AG04450 (cell line): Measurements from ENCODE around the gene GUCD1. TPM values are rescaled to one million over a fixed set of nuclear protein-coding genes. Genes with fewer than 3 reads are reported as not detected.
"Not testable (repeated sequence)": the region's sequence is repeated elsewhere in the genome, so short reads cannot be mapped to it uniquely, and the experiment has no call there.

Experiments used
- CTCF ChIA-PET: fragments of 300-600, 350-600 bp; formaldehyde crosslinking; extraction: SDS; loops from one replicate; lab custom pipeline; 2022; ENCODE audit warnings: antibody characterized with exemption, inconsistent platforms; lab: Charles Lee
- POLR2A ChIA-PET: fragments of 350-600 bp; formaldehyde crosslinking; extraction: SDS; loops from one replicate; lab custom pipeline; 2021; ENCODE audit warnings: antibody characterized with exemption, inconsistent platforms; lab: Yijun Ruan, JAX
- DNase-seq: peaks from one replicate; pipeline ENCODE4 v3.0.0-alpha.2; 2011; ENCODE audit warnings: low read depth, low spot score
- H3K27ac ChIP-seq: one replicate; pipeline ENCODE4 v1.5.1; 2012; ENCODE audit warnings: low read depth, low read length, control low read depth
- H3K27me3 ChIP-seq: one replicate; pipeline ENCODE4 v1.6.0; 2012; ENCODE audit warnings: low read length; ENCODE audit not compliant: control insufficient read depth, insufficient read depth
- H3K4me3 ChIP-seq: 2 replicates; pipeline ENCODE4 v1.5.1; 2011; ENCODE audit warnings: mild to moderate bottlenecking, low read depth, low read length, control low read depth
- H3K9me3 ChIP-seq: 2 replicates; pipeline ENCODE4 v1.5.1; 2012; ENCODE audit warnings: low read length; ENCODE audit not compliant: control insufficient read depth, insufficient read depth
- polyA plus RNA-seq: library from polyadenylated mRNA; depleted of rRNA; stranded (reverse); fragments of >200 nt; gene quantifications from 2 replicates; pipeline ENCODE4 v1.2.3, GENCODE V29; 2011
- TF ChIP-seq, protein P1 (sequence below): IDR thresholded peaks from 2 replicates; pipeline ENCODE4 v1.5.1; 2011; ENCODE audit warnings: low read depth, low read length, control low read depth, inconsistent platforms

The GUCD1 gene
- polyA plus RNA-seq, 1 experiment, result 52.1 TPM

DNA sequence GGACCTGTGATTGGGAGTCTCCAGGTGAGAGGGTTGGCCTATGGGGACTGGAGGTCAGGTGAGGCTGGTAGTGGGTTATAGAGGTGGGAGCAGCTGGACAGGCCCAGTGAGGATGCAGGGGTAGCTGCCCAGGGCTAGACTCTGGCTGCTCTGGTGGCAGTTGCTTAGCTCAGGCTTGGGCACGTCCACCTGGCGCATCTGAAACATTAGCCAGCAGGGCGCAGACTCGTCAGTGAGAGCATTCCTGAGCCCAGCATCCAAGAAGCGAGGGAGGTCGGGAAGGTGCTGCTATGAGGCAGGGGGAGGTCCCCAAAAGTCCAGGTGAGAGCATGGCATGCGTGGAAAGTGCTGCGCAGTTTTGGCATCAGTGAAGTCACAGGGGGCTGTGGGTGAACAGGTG is 44.6 kb upstream of the GUCD1 start:
- no peak for DNase-seq
- TF ChIP-seq, protein P1, sequence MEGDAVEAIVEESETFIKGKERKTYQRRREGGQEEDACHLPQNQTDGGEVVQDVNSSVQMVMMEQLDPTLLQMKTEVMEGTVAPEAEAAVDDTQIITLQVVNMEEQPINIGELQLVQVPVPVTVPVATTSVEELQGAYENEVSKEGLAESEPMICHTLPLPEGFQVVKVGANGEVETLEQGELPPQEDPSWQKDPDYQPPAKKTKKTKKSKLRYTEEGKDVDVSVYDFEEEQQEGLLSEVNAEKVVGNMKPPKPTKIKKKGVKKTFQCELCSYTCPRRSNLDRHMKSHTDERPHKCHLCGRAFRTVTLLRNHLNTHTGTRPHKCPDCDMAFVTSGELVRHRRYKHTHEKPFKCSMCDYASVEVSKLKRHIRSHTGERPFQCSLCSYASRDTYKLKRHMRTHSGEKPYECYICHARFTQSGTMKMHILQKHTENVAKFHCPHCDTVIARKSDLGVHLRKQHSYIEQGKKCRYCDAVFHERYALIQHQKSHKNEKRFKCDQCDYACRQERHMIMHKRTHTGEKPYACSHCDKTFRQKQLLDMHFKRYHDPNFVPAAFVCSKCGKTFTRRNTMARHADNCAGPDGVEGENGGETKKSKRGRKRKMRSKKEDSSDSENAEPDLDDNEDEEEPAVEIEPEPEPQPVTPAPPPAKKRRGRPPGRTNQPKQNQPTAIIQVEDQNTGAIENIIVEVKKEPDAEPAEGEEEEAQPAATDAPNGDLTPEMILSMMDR, result no peak
- ChIA-PET POLR2A (no interaction called here), CTCF (no interaction called here)
- H3K27me3 ChIP-seq, result no peaks in the 10 kb centered on the region
- H3K9me3 ChIP-seq, result no peaks in the 10 kb centered on the region
- H3K27ac ChIP-seq, result no peak overlapping the region
- no peak overlapping the region for H3K4me3 ChIP-seq

DNA sequence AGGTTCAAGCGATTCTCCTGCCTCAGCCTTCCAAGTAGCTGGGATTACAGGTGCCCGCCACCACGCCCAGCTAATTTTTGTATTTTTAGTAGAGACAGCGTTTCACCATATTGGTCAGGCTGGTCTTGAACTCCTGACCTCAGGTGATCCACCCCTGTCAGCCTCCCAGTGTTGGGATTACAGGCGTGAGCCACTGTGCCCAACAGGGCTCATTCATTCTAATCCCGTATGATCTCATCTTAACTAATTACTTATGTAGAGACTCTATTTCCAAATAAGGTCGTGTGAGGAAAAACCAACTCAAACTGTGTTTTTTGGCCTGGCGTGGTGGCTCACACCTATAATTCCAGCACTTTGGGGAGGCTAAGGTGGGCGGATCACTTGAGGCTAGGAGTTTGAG is 42.1 kb upstream of the GUCD1 start:
- H3K4me3 ChIP-seq, CTCF ChIA-PET, DNase-seq, H3K27me3 ChIP-seq, H3K27ac ChIP-seq, H3K9me3 ChIP-seq, POLR2A ChIA-PET: not testable (repeated sequence)

DNA sequence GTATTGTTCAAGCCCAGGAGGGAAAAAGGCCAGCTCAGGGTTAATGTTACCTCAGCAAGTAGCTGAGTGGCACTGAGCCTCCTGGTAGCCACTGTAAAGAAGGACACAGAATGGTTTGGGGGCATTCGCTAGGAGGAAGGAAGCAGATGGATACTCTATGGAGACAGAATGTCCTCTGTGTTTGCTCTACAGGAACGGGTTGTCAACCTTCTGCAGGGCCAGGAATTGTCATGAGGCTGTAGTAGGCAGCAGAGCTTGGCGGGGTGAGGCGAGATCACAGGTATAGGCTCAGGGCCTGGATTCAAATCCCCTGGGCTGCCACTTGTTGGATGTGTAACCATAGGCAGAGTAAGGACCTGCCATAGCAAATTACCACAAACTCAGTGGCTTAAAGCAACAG is 40.9 kb upstream of the GUCD1 start:
- DNase-seq, result no peak
- TF ChIP-seq, protein P1, result no peak
- POLR2A ChIA-PET, result interaction anchor here (0.7 kb wide), 1 partner anchor 197 kb away, joined by 8 read pairs; no protein-coding TSS in a partner anchor
- CTCF ChIA-PET, result no interaction called here
- Histone ChIP-seq H3K27ac (no peak overlapping the region), H3K4me3 (no peak overlapping the region), H3K9me3 (no peaks in the 10 kb centered on the region), H3K27me3 (no peaks in the 10 kb centered on the region)

DNA sequence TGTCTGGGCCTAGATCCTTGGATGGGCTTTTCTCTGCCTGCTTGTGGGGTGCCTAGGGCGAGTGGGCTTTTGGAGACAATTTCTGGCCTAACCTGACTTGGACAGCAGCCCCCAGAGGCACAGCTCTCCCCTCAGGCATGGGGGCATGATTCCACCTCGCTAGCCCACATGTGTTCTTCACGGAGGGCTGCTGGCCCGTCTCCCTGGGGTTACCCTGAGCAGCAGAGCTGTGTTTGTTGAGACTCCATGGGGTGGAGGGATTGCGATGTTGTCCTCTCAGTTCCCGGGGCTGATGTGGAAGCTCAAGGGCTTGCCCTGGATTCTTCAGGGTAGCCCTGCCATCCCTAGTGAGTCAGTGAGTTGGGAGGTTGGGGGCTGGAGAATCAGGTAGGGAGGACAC is 40.3 kb upstream of the GUCD1 start:
- CTCF ChIA-PET, result no interaction called here
- Histone ChIP-seq H3K27ac (no peak overlapping the region), H3K9me3 (no peaks in the 10 kb centered on the region), H3K27me3 (no peaks in the 10 kb centered on the region), H3K4me3 (no peak overlapping the region)
- DNase-seq, result no peak
- POLR2A ChIA-PET, result no interaction called here
- TF ChIP-seq, protein P1, result no peak

DNA sequence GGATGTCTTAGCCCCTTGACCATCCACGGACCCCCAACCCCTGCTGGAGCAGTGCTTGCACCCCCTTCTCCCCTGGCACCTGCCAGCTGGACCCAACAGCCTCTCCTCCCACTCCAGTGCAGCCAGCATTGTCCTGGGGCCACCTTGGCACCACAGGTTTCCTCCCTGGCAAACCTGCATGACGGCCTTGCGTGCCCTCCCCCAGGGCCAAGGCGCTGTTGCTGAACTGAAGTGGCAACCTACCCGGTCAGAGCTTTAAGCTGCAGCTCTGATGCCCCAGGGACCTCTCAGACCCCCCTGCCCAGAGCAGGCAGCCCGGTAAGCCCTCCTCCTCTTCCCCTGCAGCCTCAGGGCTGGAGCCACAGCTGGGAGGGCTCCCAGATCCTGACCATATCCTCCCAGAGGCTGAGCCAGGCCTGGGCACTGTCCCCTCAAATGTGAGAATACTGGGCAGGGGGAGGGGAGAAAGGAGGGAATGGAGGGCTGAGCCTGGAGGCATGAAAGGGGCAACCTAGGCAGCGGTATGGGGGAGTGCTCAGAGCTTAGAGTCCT is 39.7 kb upstream of the GUCD1 start:
- Histone ChIP-seq H3K27ac (no peak overlapping the region), H3K27me3 (no peaks in the 10 kb centered on the region), H3K9me3 (no peaks in the 10 kb centered on the region), H3K4me3 (no peak overlapping the region)
- ChIA-PET POLR2A (no interaction called here), CTCF (no interaction called here)
- TF ChIP-seq, protein P1, result no peak
- no peak for DNase-seq
